HuH-7 (cell line): ENCODE results near the gene PNMA8A.
A peak's percentile ranks its signal among the peaks of the same experiment; 100 is the strongest.
"Not testable (repeated sequence)": the region's sequence is repeated elsewhere in the genome, so short reads cannot be mapped to it uniquely, and the experiment has no call there.

Experiments
- DNase-seq: peaks from one replicate; pipeline ENCODE4 v3.0.0; 2011; ENCODE audit warnings: low spot score

The PNMA8A gene, protein sequence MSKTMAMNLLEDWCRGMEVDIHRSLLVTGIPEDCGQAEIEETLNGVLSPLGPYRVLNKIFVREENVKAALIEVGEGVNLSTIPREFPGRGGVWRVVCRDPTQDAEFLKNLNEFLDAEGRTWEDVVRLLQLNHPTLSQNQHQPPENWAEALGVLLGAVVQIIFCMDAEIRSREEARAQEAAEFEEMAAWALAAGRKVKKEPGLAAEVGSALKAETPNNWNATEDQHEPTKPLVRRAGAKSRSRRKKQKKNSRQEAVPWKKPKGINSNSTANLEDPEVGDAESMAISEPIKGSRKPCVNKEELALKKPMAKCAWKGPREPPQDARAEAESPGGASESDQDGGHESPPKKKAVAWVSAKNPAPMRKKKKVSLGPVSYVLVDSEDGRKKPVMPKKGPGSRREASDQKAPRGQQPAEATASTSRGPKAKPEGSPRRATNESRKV

DNA sequence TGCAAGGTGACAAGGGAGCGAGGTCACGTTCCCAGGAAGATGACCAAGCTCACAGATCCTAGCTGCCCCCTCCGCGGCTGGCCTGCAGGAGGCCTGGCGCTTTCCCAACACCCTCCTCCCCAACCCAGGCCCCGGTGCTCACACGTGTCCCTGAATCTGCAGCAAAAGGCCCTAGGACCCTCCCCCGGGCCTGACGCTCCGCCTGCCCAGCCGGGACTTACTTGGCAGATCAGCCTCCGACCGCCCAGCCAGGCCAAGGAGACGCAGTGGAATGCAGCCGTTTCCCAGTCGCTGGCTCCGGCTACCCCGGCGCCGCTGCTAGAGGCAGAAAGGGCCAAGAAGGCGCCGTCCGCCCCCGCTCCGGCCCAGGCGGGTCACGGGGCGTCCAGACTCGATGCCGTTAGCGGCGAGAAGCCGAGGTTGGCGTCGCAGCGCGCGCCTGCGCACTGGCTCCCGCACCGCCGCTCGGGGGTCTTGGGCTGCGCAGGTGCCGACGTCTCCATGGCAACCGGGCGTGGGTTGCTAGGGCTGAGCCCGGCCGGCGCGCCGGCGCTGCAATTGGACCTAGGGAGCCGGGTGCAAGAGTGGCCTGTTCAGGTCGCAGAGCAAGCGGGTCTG is at the start of gene PNMA8A:
Gene PNMA8A (minus strand): TSS at position 448 of the 618 bp plus-strand sequence. CDS start 528 bp downstream, outside the sequence.
- DNase-seq: no peak

DNA sequence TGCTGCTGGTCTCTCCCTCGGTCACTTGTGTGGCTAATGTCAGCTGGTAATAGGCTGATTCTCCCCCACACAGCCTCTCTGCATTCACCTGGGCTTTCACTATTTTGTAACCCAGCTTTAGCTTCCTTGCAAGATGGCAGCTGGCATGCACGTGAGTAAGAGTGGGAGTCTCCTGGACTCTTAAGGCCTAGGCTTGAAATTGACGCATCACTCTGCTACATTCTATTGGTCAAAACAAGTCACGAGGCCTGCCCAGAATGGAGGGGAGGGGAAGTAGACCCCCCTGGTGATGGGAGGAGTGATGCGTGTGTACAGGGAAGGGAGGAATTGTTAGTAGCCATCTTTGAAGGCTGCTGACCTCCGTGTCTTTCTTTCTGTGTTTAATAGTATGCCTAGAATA is 49.3 kb upstream of the PNMA8A start:
- no peak for DNase-seq

DNA sequence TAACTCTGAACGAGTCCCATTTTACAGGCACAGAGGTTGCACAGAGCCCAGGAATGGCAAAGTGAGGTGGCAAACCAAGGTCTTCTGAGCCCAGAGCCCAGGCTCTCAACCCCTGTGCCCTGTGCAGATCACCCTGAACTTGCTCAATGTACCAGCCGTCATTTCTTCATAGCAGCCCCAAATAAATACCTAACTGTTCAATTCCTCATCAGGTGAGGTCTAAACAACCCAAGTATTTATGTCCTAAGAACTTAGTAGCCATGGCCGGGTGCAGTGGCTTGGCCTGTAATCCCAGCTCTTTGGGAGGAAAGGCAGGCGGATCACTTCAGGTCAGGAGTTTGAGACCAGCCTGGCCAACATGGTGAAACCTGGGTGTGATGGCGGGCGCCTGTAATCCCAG is 46.1 kb upstream of the PNMA8A start:
- no peak for DNase-seq

DNA sequence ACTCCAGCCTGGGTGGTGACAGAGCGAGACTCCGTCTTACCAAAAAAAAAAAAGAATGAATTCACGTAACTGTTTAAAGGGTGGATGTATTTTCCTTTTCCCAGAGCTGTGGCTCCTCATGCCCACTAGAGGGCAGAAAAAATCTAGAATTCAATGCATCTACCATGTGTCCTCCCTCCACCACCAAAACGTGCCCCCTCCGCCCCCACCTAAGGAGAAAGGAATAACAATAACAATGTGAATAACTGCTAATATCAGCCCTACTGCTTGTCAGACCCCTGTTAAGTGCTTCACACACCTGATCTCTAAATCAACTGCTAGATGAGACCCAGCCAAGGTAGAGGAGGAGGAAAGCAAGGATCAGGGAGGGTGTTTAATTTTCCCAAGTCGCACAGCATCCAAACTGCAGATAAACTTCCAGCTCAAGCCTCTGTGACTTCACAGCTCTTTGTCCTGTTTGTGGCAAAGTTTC is 44.6 kb upstream of the PNMA8A start:
- DNase-seq: peak; percentile 58

DNA sequence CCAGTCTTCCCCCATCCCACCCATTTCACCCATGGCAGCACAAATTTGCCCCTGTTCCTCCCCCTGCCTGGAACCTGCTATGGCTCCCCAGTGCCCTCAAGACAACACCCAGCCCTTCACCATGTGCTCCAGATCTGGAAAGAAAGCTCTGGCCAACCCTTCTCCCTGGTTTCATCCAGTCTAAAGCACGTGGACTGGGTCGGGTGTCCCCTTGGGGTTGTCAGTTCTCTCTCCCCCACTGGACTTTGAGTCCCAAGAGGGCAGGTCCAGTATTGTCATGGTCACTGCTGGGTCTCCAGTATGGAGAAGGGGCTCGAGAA is 43.9 kb upstream of the PNMA8A start:
- no peak for DNase-seq

DNA sequence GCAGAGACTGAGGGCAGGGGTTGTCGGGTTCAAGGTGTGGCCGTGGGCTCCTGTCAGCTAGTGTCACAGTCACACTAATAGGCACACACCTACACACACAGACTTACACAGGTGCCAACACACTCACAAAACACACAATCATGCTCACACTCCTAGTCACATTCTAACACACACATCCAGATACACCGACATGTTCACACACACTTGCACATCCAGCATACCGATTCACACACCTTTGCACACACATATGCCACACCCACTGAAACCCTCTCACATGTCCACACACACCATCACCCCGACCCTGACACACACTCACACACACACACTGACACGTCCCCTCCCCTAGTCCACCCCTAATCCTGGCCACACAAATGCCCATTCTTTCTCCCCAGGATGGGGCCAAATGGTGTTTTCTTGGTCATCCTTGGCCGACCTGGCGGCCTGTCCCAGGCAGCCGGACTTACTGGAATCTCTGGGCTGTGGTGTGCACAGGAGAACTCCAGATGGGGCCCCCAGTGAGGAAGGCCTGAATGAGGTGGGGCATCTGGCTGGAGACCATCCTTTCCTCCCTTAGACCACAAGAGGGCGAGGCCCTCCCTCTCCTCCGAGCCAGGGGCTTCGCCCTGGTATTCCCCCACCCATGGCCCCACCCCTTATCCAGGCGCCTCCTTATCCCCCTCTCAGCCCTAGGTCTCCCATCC is 43.4 kb upstream of the PNMA8A start:
- no peak for DNase-seq

DNA sequence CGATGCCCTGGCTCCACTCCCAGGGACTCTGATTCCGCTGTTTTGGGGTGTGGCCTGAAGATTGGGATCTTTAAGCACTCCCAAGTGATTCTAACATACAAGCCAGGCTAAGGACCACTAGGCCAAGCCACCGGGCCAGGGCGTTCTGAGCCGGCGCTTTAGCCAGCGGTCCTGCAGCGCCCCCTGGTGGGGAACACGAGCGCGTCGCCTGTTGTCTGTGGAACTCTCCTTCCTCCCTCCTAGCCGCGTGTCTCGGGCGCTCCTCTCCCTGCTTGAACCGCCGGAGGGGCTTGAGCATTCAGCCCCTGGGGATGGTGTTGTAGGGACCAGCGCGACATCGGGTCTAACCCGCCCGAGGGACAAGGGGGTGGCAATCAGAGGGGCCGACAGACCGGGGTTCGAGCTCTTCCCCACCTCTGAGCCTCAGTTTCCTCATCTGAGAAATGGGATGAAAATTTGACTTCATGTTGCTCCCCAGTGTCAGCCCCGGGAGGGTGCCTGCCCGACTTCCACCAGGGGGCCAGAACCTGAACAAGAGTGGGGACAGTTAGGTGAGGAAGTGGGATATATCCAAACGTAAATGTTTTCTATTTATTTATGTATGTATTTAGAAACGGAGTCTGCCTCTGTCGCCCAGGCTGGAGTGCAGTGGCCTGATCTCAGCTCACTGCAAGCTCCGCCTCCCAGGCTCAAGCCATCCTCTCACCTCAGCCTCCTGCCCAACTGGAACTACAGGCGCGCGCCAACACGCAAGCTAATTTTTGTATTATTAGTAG is 42.3 kb upstream of the PNMA8A start:
- peak; percentile 78 for DNase-seq

DNA sequence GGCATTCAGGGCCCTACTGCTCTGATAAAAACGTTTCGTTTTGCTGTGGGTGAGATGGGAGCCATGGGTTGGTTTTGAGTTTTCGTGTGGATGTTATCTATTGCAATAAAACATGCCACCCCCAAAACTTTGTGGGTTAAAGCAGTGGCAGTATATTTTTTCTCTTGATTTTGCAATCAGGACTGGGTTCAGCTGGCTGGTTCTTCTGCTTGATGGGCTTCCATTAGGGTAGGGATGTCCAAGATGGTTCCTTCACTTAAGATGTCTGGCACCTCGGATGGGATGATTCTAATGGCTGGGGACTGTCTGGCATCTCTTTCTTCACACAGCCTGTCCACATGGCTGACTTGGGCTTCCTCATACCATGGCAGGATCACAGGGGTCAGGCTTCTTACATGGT is 39.9 kb upstream of the PNMA8A start:
- no peak for DNase-seq

DNA sequence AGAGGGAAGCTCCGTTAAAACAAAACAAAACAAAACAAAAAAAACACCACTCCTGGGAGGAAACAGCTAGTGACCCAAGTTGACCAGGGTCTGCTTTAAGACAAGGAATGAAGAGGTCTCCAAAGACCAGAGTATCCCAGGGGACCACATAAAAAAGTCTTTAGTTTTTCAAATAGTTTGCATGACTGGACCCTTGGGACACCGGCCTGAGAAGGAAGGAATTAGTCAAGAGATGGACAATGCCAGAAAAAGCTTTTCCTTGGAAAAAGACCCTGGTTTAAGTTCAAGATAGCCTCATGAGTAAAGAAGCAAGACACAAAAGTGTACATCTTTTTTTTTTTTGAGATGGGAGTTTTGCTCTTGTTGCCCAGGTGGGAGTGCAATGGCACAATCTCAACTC is 36.8 kb upstream of the PNMA8A start:
- DNase-seq: no peak

DNA sequence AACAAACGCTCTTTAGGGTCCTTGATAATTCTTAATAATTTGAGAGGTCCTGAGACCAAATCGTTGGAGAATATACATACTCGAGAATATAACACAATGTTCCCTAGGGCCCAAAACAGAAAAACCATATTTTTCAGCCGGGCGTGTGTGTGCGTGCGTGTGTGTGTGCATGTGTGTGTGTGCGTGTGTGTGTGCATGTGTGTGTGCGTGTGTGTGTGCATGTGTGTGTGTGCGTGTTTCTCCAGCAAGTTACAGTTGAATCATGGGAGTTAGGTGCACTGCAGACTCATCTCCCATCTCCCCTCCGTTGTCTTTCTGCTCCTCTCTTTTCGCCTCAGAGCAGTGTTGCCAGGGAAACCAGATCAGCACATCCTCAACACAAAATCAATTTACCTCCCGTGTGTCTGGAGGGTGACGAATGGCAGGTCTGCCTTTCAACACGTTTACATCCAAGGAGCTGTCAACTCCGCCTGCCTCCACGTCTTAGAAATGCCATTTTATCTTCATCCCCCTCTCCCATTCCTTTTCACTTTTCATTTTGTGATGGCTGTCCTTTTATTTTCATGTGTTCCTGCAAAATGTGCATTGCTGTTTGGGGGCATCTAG is 32.6 kb upstream of the PNMA8A start:
- DNase-seq: no peak

DNA sequence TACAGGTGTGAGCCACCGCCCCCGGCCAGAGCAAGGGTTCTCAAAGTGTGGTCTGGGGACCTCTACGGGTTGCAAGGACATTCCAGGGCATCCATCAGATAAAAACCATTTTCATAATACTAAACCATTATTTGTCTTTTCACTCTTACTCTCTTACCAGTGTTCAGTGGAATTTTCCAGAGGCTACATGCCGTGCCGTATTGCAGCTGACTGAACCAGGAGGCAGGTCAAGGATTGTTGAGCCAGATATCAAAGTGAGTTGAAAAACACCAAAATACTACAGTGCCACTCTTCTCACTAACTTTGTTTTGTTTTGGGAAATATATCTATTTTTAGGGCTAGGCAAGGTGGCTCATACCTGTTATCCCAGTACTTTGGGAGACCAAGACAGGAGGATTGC is 31.5 kb upstream of the PNMA8A start:
- DNase-seq: no peak

DNA sequence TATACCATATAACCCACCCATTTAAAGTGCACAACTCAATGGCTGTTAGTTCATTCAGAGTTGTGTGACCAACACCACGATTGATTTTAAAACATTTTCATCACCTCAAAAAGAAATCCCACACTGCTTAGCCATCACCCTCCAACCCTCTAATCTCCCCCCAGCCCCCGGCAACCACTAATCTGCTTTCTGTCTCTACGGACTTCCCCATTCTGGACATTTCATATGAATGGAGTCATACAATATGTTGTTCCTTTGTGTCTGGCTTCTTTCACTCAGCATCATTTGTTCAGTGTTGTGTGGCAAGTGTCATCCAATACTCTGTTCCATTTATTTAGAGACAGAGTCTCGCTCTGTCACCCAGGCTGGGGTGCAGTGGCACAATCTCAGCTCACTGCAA is 28.3 kb upstream of the PNMA8A start:
- no peak for DNase-seq

DNA sequence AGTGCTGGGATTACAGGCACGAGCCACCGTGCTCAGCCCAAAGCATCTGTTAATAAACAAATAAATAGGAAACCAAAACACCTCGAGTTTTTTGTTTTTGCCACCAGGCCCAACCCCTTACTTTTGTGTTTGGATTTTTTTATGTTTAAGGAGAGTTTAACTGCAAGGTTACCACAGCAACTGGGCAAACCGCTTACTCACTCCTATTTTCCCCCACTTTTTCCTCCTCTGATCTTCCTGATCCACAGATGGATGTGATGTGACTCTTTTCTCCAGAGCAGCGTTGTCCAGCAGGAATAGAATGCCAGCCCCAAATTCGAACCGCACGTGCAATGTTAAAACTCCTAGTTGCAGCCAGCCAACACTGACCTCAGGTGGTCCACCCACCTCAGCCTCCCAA is 26.4 kb upstream of the PNMA8A start:
- no peak for DNase-seq

DNA sequence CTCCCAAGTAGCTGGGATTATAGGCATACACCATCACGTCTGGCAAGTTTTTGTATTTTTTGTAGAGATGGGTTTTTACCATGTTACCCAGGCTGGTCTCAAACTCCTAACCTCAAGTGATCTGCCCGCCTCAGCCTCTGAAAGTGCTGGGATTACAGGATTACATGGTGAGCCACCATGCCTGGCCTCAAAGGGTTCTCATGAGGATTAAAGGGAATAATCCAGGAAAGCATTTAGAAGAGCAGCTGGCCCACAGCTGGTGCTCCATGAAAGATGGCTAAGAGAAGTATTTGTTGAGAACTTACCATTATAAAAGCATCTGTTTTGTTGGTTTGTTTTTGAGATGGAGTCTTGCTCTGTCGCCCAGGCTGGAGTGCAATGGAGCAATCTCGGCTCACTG is 25.5 kb upstream of the PNMA8A start:
- not testable (repeated sequence) for DNase-seq

DNA sequence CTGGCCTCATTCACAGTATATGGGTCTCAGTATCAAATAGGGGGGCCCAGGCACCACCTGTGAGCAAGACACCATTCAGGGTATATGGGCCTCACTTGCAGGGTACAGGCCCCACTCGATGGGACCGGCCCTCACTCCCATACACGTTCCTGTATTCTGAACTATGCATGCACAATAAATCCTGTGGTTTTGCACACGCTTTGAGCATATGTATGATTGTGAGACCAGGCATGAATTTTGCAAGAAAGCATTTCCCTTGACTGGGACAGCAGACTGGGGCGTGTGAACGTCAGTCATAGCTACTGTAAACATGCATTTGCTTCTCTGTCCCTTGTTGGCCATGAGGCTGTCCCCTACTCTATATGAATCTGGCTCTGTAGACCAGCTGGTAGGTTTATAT is 24.9 kb upstream of the PNMA8A start:
- DNase-seq: no peak

DNA sequence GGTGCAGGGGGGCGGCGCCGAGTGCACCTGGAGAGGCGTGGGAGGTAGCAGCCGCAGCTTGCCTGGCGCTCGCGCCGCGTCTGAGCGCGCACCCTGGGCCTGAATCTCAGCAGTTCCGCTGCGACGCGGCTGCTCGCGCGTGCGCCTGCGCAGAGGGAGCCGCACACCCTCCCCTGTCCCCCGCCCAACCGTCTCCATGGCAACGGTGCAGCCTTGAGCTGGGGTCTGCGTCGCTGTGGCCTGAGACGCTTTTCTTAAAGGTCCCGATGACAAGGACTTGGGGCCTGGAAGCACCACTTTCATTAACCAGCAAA is 24.4 kb upstream of the PNMA8A start, which contains the start of gene PNMA8B:
Gene PNMA8B (minus strand): TSS at position 82 of the 314 bp plus-strand sequence. CDS start 402 bp downstream, outside the sequence.
- DNase-seq: no peak

DNA sequence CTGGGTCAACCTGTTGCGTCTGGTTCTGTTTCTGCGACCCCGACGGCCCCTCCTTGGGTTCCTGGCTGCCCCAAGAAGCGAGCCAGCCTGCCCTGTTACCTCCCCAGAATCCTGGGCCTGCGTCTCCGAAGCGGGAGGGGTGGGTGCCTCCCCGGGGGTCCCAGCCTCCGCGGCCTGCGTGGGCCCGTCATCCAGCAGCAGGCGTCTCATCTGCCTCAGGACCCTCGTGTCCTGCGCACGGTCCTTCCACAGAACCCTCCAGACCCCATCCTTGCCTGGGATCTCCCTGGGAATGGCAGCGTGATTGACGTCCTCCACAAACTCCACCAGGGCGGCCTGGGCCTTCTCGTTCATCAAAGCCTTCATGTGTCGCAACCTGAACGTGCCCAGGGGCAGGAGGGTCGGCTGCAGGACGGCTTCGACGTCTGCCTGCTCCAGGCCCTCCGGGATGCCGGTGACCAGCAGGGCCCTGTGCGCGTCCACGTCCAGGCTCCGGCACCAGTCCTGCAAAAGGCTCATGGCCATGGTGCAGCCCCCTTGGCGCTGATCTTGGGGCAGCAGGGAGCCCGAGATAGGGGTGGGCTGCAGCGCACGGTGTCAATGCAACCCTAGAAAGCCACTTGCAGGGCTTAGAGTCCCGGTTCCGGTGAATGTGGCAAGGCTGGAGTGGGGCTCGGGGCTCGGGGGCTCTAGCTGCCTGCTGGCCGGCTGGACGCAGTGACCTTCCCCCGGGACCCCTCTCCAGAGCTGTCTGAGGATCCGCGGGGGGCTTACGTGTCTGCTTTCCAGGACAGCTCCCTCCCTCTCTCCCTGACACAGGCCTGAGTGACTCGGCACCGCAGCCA is 23.8 kb upstream of the PNMA8A start:
- DNase-seq: no peak

DNA sequence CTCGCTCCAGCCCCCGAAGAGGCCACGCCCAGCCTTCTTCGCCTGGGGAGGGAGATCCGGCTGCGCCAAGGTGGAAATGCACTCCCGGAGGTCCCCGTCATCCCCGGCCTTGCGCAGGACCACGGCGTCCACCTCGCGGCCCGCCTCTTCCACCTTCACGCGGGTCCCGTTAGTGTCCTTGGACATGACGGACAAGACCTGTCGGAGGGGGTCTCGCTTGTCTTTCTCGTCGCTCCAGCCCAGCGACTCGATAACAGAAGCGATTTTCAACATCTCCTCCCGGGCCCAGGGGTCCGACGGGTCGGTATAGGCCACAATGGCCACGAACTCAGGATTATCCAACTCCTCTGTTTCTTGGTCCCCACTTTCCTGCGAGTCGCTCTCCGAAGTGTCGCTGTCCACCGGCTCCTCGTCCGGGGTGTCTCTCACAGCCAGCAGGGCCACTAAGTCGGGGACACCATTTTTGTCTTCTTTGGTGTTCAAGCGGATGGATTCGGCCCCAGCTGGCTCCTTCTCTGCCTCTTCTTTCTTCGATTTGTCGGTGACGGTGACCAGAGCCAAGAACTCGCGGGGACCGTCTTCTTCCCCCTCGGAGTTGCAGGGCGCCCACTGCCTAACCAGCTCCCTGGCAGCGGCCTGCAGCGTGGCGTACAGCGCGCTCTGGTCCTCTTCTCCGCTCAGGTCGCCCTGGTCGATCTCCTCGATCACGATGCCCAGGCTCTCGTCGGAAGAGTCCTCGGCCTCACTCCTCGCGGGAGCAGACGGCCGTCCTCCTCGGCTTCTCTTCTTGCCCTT is 23.0 kb upstream of the PNMA8A start:
- DNase-seq: no peak

DNA sequence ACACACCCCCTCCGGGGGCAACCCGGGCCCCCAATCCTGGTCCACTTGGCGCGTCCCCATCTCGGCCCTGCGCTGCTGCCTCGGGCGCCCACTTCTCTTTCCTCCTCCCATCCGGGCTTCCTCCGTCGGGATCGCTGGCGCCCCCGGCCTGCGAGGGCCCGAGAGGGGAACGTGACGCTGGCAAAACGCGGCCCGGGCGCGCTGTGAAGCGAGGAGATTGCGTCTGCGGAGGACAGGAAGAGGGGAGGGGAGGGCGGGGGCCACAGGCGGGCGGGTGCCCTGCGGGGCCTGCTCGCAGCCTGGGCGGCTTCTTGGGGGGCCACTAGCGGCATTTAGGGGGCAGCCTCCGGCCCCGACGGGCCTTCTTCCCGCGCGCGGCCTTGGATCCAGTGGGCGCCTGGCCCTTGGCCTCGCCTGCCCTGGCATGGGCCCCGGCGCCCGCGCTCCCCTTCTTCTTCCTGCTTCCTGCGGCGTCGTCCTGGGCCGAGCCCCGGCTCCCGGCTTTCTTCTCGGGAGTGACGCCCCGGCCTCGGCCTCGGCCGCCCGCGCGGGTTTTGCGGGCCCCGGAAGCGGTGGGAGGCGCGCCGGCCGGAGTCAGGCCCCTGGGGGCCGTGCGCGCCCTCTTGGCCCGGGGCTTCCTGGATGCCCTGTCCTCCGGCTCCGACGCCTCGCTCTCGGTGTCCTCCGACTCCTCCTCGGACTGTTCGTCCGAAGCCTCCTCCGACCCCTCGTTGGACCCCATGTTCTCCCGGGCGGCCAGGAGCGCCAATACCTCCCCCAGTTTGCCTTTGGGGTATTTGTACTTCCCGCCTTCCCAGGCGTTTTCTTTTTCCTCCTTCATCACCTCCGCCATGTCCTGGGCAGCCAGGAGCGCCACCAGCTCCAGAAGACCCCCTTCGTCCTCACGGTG is 22.1 kb upstream of the PNMA8A start:
- no peak for DNase-seq
